Activated CD4-positive, alpha-beta T cell treated with anti-CD3 and anti-CD28 coated beads, Interleukin-2, amount 10 ng/mL, durations not matched to agents 7 days and 5 days (primary cell): ENCODE measurements around the gene FBN3. TPM values are rescaled to one million over a fixed set of nuclear protein-coding genes. Genes with fewer than 3 reads are reported as not detected.
"Not testable (repeated sequence)": the region's sequence is repeated elsewhere in the genome, so short reads cannot be mapped to it uniquely, and the experiment has no call there.

ENCODE experiments used
- CTCF ChIA-PET: fragments of 350-600 bp; sonication (Branson Sonifier 250); formaldehyde crosslinking; loops from one replicate; lab custom pipeline; 2021; ENCODE audit warnings: antibody characterized with exemption; lab: Charles Lee
- POLR2A ChIA-PET: fragments of 350-600 bp; sonication (Branson Sonifier 250); formaldehyde crosslinking; loops from one replicate; lab custom pipeline; 2021; ENCODE audit warnings: antibody characterized with exemption; lab: Charles Lee
- DNase-seq: peaks from one replicate; pipeline ENCODE4 v3.0.0-alpha.2; 2020
- H3K27ac Mint-ChIP-seq: one replicate; pipeline ENCODE4 v1.8.0; 2021; ENCODE audit warnings: mild to moderate bottlenecking, moderate library complexity, mixed read lengths
- H3K27me3 Mint-ChIP-seq: one replicate; pipeline ENCODE4 v1.8.0; 2021; ENCODE audit warnings: mixed read lengths
- H3K36me3 Mint-ChIP-seq: one replicate; pipeline ENCODE4 v1.8.0; 2021; ENCODE audit warnings: low read depth, mixed read lengths
- H3K4me1 Mint-ChIP-seq: one replicate; pipeline ENCODE4 v1.8.0; 2021; ENCODE audit warnings: mixed read lengths
- H3K4me3 Mint-ChIP-seq: one replicate; pipeline ENCODE4 v1.8.0; 2021; ENCODE audit warnings: mild to moderate bottlenecking, moderate library complexity, mixed read lengths
- H3K9me3 Mint-ChIP-seq: one replicate; pipeline ENCODE4 v1.8.0; 2021; ENCODE audit warnings: mixed read lengths
- total RNA-seq, 2 experiments: library from RNA; stranded (reverse); gene quantifications; one replicate each; pipeline ENCODE4 v1.2.3, GENCODE V29; 2021

Gene FBN3
- total RNA-seq, 2 experiments from 2014 or later, result not detected

GRCh38 chr19:8108560-8109445, 40.6 kb downstream of the FBN3 start:
- no peaks in the 10 kb centered on the region for H3K4me1 Mint-ChIP-seq
- peaks cover 3% of the 10 kb centered on the region for H3K27me3 Mint-ChIP-seq
- CTCF ChIA-PET, result interaction anchor here (0.5 to 0.6 kb wide), 2 partner anchors 30 to 1682 kb away, joined by 3 to 4 read pairs; no protein-coding TSS in a partner anchor
- no peak overlapping the region for H3K27ac Mint-ChIP-seq
- no peaks in the 10 kb centered on the region for H3K36me3 Mint-ChIP-seq
- POLR2A ChIA-PET, result no interaction called here
- no peak for DNase-seq
- H3K4me3 Mint-ChIP-seq, result no peak overlapping the region
- no peaks in the 10 kb centered on the region for H3K9me3 Mint-ChIP-seq

- Mint-ChIP-seq H3K27ac (no peak overlapping the region), H3K4me1 (no peaks in the 10 kb centered on the region)
- POLR2A ChIA-PET, result no interaction called here
Observed at GRCh38 chr19:8107301-8107903, 42.0 kb downstream of the FBN3 start.

GRCh38 chr19:8105471-8105870, 43.9 kb downstream of the FBN3 start:
- Mint-ChIP-seq H3K27ac (no peak overlapping the region), H3K9me3 (no peaks in the 10 kb centered on the region), H3K27me3 (peaks cover 3% of the 10 kb centered on the region), H3K4me1 (no peaks in the 10 kb centered on the region), H3K4me3 (no peak overlapping the region), H3K36me3 (no peaks in the 10 kb centered on the region)
- DNase-seq, result no peak
- ChIA-PET CTCF (interaction anchor here (0.6 kb wide), 1 partner anchor 84 kb away, joined by 3 read pairs; no protein-coding TSS in a partner anchor), POLR2A (no interaction called here)

More at GRCh38 chr19:8107301-8107903, 42.0 kb downstream of the FBN3 start:
- Mint-ChIP-seq H3K4me3 (no peak overlapping the region), H3K36me3 (no peaks in the 10 kb centered on the region), H3K27me3 (peaks cover 3% of the 10 kb centered on the region), H3K9me3 (no peaks in the 10 kb centered on the region)
- CTCF ChIA-PET, result no interaction called here
- no peak for DNase-seq

- H3K27me3 Mint-ChIP-seq, POLR2A ChIA-PET, H3K4me1 Mint-ChIP-seq, H3K4me3 Mint-ChIP-seq, H3K36me3 Mint-ChIP-seq, CTCF ChIA-PET, H3K27ac Mint-ChIP-seq, DNase-seq: not testable (repeated sequence)
- peaks cover 16% of the 10 kb centered on the region for H3K9me3 Mint-ChIP-seq
Observed at GRCh38 chr19:8101910-8102309, 47.5 kb downstream of the FBN3 start.

GRCh38 chr19:8101311-8101710, 48.1 kb downstream of the FBN3 start:
- H3K36me3 Mint-ChIP-seq, result no peaks in the 10 kb centered on the region
- no peaks in the 10 kb centered on the region for H3K4me1 Mint-ChIP-seq
- no peak for DNase-seq
- peaks cover 7% of the 10 kb centered on the region for H3K27me3 Mint-ChIP-seq
- CTCF ChIA-PET, result no interaction called here
- no peak overlapping the region for H3K4me3 Mint-ChIP-seq
- no peak overlapping the region for H3K27ac Mint-ChIP-seq
- POLR2A ChIA-PET, result no interaction called here
- peaks cover 22% of the 10 kb centered on the region for H3K9me3 Mint-ChIP-seq

GRCh38 chr19:8097681-8098567, 51.5 kb downstream of the FBN3 start:
- Mint-ChIP-seq H3K36me3 (no peaks in the 10 kb centered on the region), H3K4me3 (no peak overlapping the region), H3K27ac (no peak overlapping the region), H3K27me3 (peaks cover 7% of the 10 kb centered on the region), H3K9me3 (peaks cover 36% of the 10 kb centered on the region), H3K4me1 (no peaks in the 10 kb centered on the region)
- DNase-seq, result no peak
- POLR2A ChIA-PET, result no interaction called here
- CTCF ChIA-PET, result no interaction called here

GRCh38 chr19:8097198-8097597, 52.2 kb downstream of the FBN3 start:
- Mint-ChIP-seq H3K9me3 (peaks cover 36% of the 10 kb centered on the region), H3K27me3 (peaks cover 7% of the 10 kb centered on the region), H3K4me1 (no peaks in the 10 kb centered on the region), H3K27ac (no peak overlapping the region), H3K4me3 (no peak overlapping the region), H3K36me3 (no peaks in the 10 kb centered on the region)
- POLR2A ChIA-PET, result no interaction called here
- no peak for DNase-seq
- CTCF ChIA-PET, result no interaction called here

GRCh38 chr19:8096071-8096470, 53.3 kb downstream of the FBN3 start:
- ChIA-PET POLR2A (no interaction called here), CTCF (no interaction called here)
- H3K27me3 Mint-ChIP-seq, result peaks cover 7% of the 10 kb centered on the region
- H3K4me1 Mint-ChIP-seq, result no peaks in the 10 kb centered on the region
- no peak overlapping the region for H3K27ac Mint-ChIP-seq
- peaks cover 39% of the 10 kb centered on the region for H3K9me3 Mint-ChIP-seq
- no peak overlapping the region for H3K4me3 Mint-ChIP-seq
- DNase-seq, result no peak
- H3K36me3 Mint-ChIP-seq, result no peaks in the 10 kb centered on the region

GRCh38 chr19:8095354-8095886, 54.0 kb downstream of the FBN3 start:
- no peaks in the 10 kb centered on the region for H3K4me1 Mint-ChIP-seq
- H3K9me3 Mint-ChIP-seq, result peaks cover 39% of the 10 kb centered on the region
- H3K27ac Mint-ChIP-seq, result no peak overlapping the region
- CTCF ChIA-PET, result interaction anchor here (0.9 kb wide), 1 partner anchor 229 kb away, joined by 3 read pairs; no protein-coding TSS in a partner anchor
- no peak overlapping the region for H3K4me3 Mint-ChIP-seq
- peaks cover 7% of the 10 kb centered on the region for H3K27me3 Mint-ChIP-seq
- POLR2A ChIA-PET, result no interaction called here
- no peak for DNase-seq
- no peaks in the 10 kb centered on the region for H3K36me3 Mint-ChIP-seq

GRCh38 chr19:8094336-8094735, 55.1 kb downstream of the FBN3 start:
- CTCF ChIA-PET, result interaction anchor here (0.6 to 0.9 kb wide), 2 partner anchors 230 to 343 kb away, joined by 3 read pairs; no protein-coding TSS in a partner anchor
- POLR2A ChIA-PET, result no interaction called here
- Mint-ChIP-seq H3K4me3 (no peak overlapping the region), H3K9me3 (peaks cover 39% of the 10 kb centered on the region), H3K4me1 (no peaks in the 10 kb centered on the region), H3K27ac (no peak overlapping the region), H3K27me3 (peaks cover 7% of the 10 kb centered on the region), H3K36me3 (no peaks in the 10 kb centered on the region)
- no peak for DNase-seq

GRCh38 chr19:8093740-8094139, 55.7 kb downstream of the FBN3 start:
- POLR2A ChIA-PET, result no interaction called here
- peaks cover 5% of the 10 kb centered on the region for H3K27me3 Mint-ChIP-seq
- no peak overlapping the region for H3K4me3 Mint-ChIP-seq
- no peaks in the 10 kb centered on the region for H3K36me3 Mint-ChIP-seq
- peaks cover 36% of the 10 kb centered on the region for H3K9me3 Mint-ChIP-seq
- CTCF ChIA-PET, result no interaction called here
- no peak overlapping the region for H3K27ac Mint-ChIP-seq
- no peaks in the 10 kb centered on the region for H3K4me1 Mint-ChIP-seq
- DNase-seq, result no peak

- CTCF ChIA-PET, result interaction anchor here (0.5 kb wide), 1 partner anchor 752 kb away, joined by 4 read pairs; no protein-coding TSS in a partner anchor
- Mint-ChIP-seq H3K4me1 (no peaks in the 10 kb centered on the region), H3K4me3 (no peak overlapping the region), H3K27me3 (no peaks in the 10 kb centered on the region), H3K9me3 (peaks cover 14% of the 10 kb centered on the region), H3K36me3 (no peaks in the 10 kb centered on the region), H3K27ac (no peak overlapping the region)
- DNase-seq, result no peak
- POLR2A ChIA-PET, result no interaction called here
Observed at GRCh38 chr19:8090950-8091349, 58.4 kb downstream of the FBN3 start.
